GM23338 (cell line): ENCODE measurements around the gene SH3RF3. TPM values are rescaled to one million over a fixed set of nuclear protein-coding genes. Genes with fewer than 3 reads are reported as not detected.
A peak's percentile ranks its signal among the peaks of the same experiment; 100 is the strongest.

ENCODE experiments used
- ATAC-seq: fragments of 200-7000 bp; cut with Tn5 transposase; 3 replicates; pipeline ENCODE4 v1.9.1; 2020
- DNase-seq: peaks from one replicate; pipeline ENCODE4 v3.0.0-alpha.2; 2015; ENCODE audit warnings: low spot score
- H2AFZ ChIP-seq: fragments of 200-600 bp; sonication (generic); 2 replicates; pipeline ENCODE4 v1.8.0; 2016; ENCODE audit warnings: antibody characterized with exemption, mild to moderate bottlenecking, moderate library complexity
- H3F3A ChIP-seq: fragments of 200-600 bp; sonication (generic); replicated peaks from 2 replicates; pipeline ENCODE4 v1.8.0; 2017; ENCODE audit warnings: antibody characterized with exemption, mixed run types, low read depth
- H3K27ac ChIP-seq: fragments of 200-600 bp; sonication (generic); 2 replicates; pipeline ENCODE4 v1.6.1; 2016; ENCODE audit warnings: low read depth
- H3K27me3 ChIP-seq: fragments of 200-600 bp; sonication (generic); 2 replicates; pipeline ENCODE4 v1.8.0; 2016; ENCODE audit warnings: mild to moderate bottlenecking, mixed run types, moderate library complexity; ENCODE audit not compliant: insufficient read depth
- H3K36me3 ChIP-seq: fragments of 200-600 bp; sonication (generic); 2 replicates; pipeline ENCODE4 v1.8.0; 2016; ENCODE audit warnings: mild to moderate bottlenecking; ENCODE audit not compliant: insufficient read depth
- H3K4me1 ChIP-seq: fragments of 200-600 bp; sonication (generic); 2 replicates; pipeline ENCODE4 v1.8.0; 2016; ENCODE audit warnings: mild to moderate bottlenecking, moderate library complexity; ENCODE audit not compliant: insufficient read depth
- H3K4me2 ChIP-seq: fragments of 200-600 bp; sonication (generic); 2 replicates; pipeline ENCODE4 v1.7.1; 2017; ENCODE audit warnings: mixed run types
- H3K4me3 ChIP-seq: fragments of 200-600 bp; sonication (generic); 2 replicates; pipeline ENCODE4 v1.6.1; 2016; ENCODE audit warnings: mixed run types
- H3K79me2 ChIP-seq: fragments of 200-600 bp; sonication (generic); replicated peaks from 2 replicates; pipeline ENCODE4 v1.8.0; 2017; ENCODE audit warnings: mild to moderate bottlenecking; ENCODE audit not compliant: insufficient read depth
- H3K9me2 ChIP-seq: fragments of 200-600 bp; sonication (generic); 2 replicates; pipeline ENCODE4 v1.8.0; 2017; ENCODE audit not compliant: insufficient read depth
- H4K20me1 ChIP-seq: fragments of 200-600 bp; sonication (generic); replicated peaks from 2 replicates; pipeline ENCODE4 v1.8.0; 2017; ENCODE audit warnings: mild to moderate bottlenecking; ENCODE audit not compliant: insufficient read depth
- H3K27ac Mint-ChIP-seq: 2 replicates; pipeline ENCODE4 v1.8.0; 2020; ENCODE audit warnings: inconsistent platforms, mild to moderate bottlenecking, moderate library complexity, mixed read lengths
- H3K27me3 Mint-ChIP-seq: 3 replicates; pipeline ENCODE4 v1.8.0; 2022; ENCODE audit warnings: low read depth, mild to moderate bottlenecking, moderate library complexity, mixed read lengths, inconsistent platforms; ENCODE audit not compliant: insufficient read depth, poor library complexity
- H3K36me3 Mint-ChIP-seq: 3 replicates; pipeline ENCODE4 v1.8.0; 2021; ENCODE audit warnings: low read depth, mild to moderate bottlenecking, inconsistent platforms, moderate library complexity, mixed read lengths
- H3K4me1 Mint-ChIP-seq: 3 replicates; pipeline ENCODE4 v1.8.0; 2020; ENCODE audit warnings: mild to moderate bottlenecking, inconsistent platforms, mixed read lengths
- H3K4me3 Mint-ChIP-seq: 3 replicates; pipeline ENCODE4 v1.8.0; 2021; ENCODE audit warnings: moderate library complexity, mild to moderate bottlenecking, inconsistent platforms, mixed read lengths
- H3K9me3 Mint-ChIP-seq: 3 replicates; pipeline ENCODE4 v1.8.0; 2020; ENCODE audit warnings: moderate library complexity, mild to moderate bottlenecking, inconsistent platforms, mixed read lengths
- CTCF ChIP-seq, 2 experiments: fragments of 200-600 bp in 1 of 2; sonication (generic) in 1 of 2; conservative IDR thresholded peaks; 2 replicates each; pipeline versions ENCODE4 v1.5.1 to v1.6.1; 2016 to 2017; ENCODE audit warnings: antibody characterized with exemption in 2 of 2, low read depth in 2 of 2, mild to moderate bottlenecking in 2 of 2, moderate library complexity in 1 of 2
- EZH2 ChIP-seq: fragments of 200-600 bp; sonication (generic); IDR thresholded peaks from one replicate; pipeline ENCODE4 v1.8.0; 2017; ENCODE audit warnings: antibody characterized with exemption, mild to moderate bottlenecking, low read depth; ENCODE audit not compliant: unreplicated experiment
- EZH2phosphoT487 ChIP-seq: fragments of 200-600 bp; sonication (generic); IDR thresholded peaks from one replicate; pipeline ENCODE4 v1.8.1; 2018; ENCODE audit warnings: antibody characterized with exemption; ENCODE audit not compliant: unreplicated experiment
- JUNB ChIP-seq: IDR thresholded peaks from one replicate; pipeline ENCODE4 v1.6.1; 2016; ENCODE audit warnings: antibody characterized with exemption; ENCODE audit not compliant: unreplicated experiment
- POLR2AphosphoS5 ChIP-seq: IDR thresholded peaks from 2 replicates; pipeline ENCODE4 v1.6.1; 2016; ENCODE audit warnings: antibody characterized with exemption, low read depth
- STAT1 ChIP-seq: IDR thresholded peaks from one replicate; pipeline ENCODE4 v1.6.1; 2016; ENCODE audit warnings: antibody characterized with exemption; ENCODE audit not compliant: unreplicated experiment
- ZNF114 ChIP-seq: fragments of 250-450 bp; sonication (Bioruptor Pico); IDR thresholded peaks from 2 replicates; pipeline ENCODE4 v1.5.0; 2020; ENCODE audit warnings: mild to moderate bottlenecking, moderate library complexity
- ZNF462 ChIP-seq: fragments of 250-450 bp; sonication (Bioruptor Pico); IDR thresholded peaks from 2 replicates; pipeline ENCODE4 v1.5.0; 2020; ENCODE audit warnings: mild to moderate bottlenecking, moderate library complexity
- polyA plus RNA-seq: library from polyadenylated mRNA; unstranded; fragments of >200 nt; fragmentation: Nextera tagmentation; extraction: Ambion mirVana; gene quantifications from 2 replicates; pipeline ENCODE4 v1.2.1, GENCODE V29; 2016
- total RNA-seq: library from RNA; depleted of rRNA; stranded (reverse); fragments of >200 nt; shearing (Covaris generic); gene quantifications from 2 replicates; pipeline ENCODE4 v1.2.3, GENCODE V29; 2014

The SH3RF3 gene
- total and polyA plus RNA-seq, 2 experiments from 2014 or later, result 0.11 to 0.63 TPM

- no peak overlapping the region for H3K4me2 ChIP-seq
- no peak for DNase-seq
- no peaks in the 10 kb centered on the region for H3F3A ChIP-seq
- H3K4me1 ChIP-seq, result no peaks in the 10 kb centered on the region
- H2AFZ ChIP-seq, result no peak overlapping the region
- H3K9me2 ChIP-seq, result no peaks in the 10 kb centered on the region
- Mint-ChIP-seq H3K27ac (no peak overlapping the region), H3K27me3 (peaks cover 10% of the 10 kb centered on the region), H3K9me3 (no peaks in the 10 kb centered on the region), H3K36me3 (no peaks in the 10 kb centered on the region), H3K4me3 (no peak overlapping the region), H3K4me1 (no peaks in the 10 kb centered on the region)
- H3K79me2 ChIP-seq, result no peaks in the 10 kb centered on the region
- TF ChIP-seq EZH2 (no peak), STAT1 (no peak), EZH2phosphoT487 (no peak), POLR2AphosphoS5 (no peak), JUNB (no peak), ZNF114 (CRISPR knock-in tag) (no peak)
- H4K20me1 ChIP-seq, result no peaks in the 10 kb centered on the region
- no peak for ATAC-seq
- no peak overlapping the region for H3K27ac ChIP-seq
- H3K36me3 ChIP-seq, result no peaks in the 10 kb centered on the region
- no peaks in the 10 kb centered on the region for H3K27me3 ChIP-seq
- no peak overlapping the region for H3K4me3 ChIP-seq
Measured at GRCh38 chr2:109508556-109508955, 379.6 kb downstream of the SH3RF3 start.

- peak; percentile 83 for DNase-seq
- H3K36me3 Mint-ChIP-seq, result no peaks in the 10 kb centered on the region
- no peak overlapping the region; the same call in 2 of the 3 replicates for H3K4me3 Mint-ChIP-seq
- H3K36me3 ChIP-seq, result no peaks in the 10 kb centered on the region
- H4K20me1 ChIP-seq, result no peaks in the 10 kb centered on the region
- H3K27me3 Mint-ChIP-seq, result peaks cover 12% of the 10 kb centered on the region
- no peaks in the 10 kb centered on the region for H3K4me1 Mint-ChIP-seq
- H3K79me2 ChIP-seq, result no peaks in the 10 kb centered on the region
- H2AFZ ChIP-seq, result no peak overlapping the region
- H3K27ac ChIP-seq, result no peak overlapping the region
- no peaks in the 10 kb centered on the region for H3K9me3 Mint-ChIP-seq
- H3F3A ChIP-seq, result no peaks in the 10 kb centered on the region
- no peak overlapping the region for H3K4me2 ChIP-seq
- no peak overlapping the region for H3K4me3 ChIP-seq
- no peak overlapping the region for H3K27ac Mint-ChIP-seq
- no peaks in the 10 kb centered on the region for H3K9me2 ChIP-seq
- H3K27me3 ChIP-seq, result no peaks in the 10 kb centered on the region
- no peaks in the 10 kb centered on the region for H3K4me1 ChIP-seq
- peak; percentile 93 for ATAC-seq
- peak; percentile 82 to 95 for TF ChIP-seq CTCF (conservative IDR thresholded peaks at IDR 0.05; ENCODE audit: low read depth in 2 of 2)
- no peak for TF ChIP-seq ZNF462
Measured at GRCh38 chr2:109510136-109511028, 381.4 kb downstream of the SH3RF3 start.
